GM12878 (cell line): ENCODE results near the gene GLYAT. TPM values are rescaled to one million over a fixed set of nuclear protein-coding genes. Genes with fewer than 3 reads are reported as not detected.

ENCODE experiments used
- ATAC-seq: fragments of 200-7000 bp; cut with Tn5 transposase; 3 replicates; pipeline ENCODE4 v1.9.1; 2020; ENCODE audit warnings: mild to moderate bottlenecking, moderate library complexity
- BruUV-seq: library from RNA; stranded (reverse); fragments of 400-500 nt; replicated peaks from 2 replicates; lab custom pipeline; 2021; lab: Mats Ljungman, UMichigan
- CTCF ChIA-PET: fragments of 300-600 bp; sonication (Branson Sonifier 250); formaldehyde crosslinking; extraction: SDS; loops from one replicate; lab custom pipeline; 2021; ENCODE audit warnings: inconsistent platforms; lab: Yijun Ruan, JAX
- POLR2A ChIA-PET: fragments of 350-600 bp; formaldehyde crosslinking; extraction: SDS; loops from one replicate; lab custom pipeline; 2021; ENCODE audit warnings: inconsistent platforms; lab: Charles Lee
- RAD21 ChIA-PET: fragments of 300-600 bp; sonication (Branson Sonifier 250); formaldehyde crosslinking; loops from one replicate; lab custom pipeline; 2023; ENCODE audit warnings: antibody characterized with exemption; ENCODE audit not compliant: unreplicated experiment; lab: Charles Lee
- SMC1A ChIA-PET: fragments of 300-600 bp; sonication (Branson Sonifier 250); formaldehyde crosslinking; loops from one replicate; lab custom pipeline; 2023; ENCODE audit not compliant: unreplicated experiment, uncharacterized antibody; lab: Charles Lee
- DNase-seq: peaks from one replicate; pipeline ENCODE4 v3.0.0-alpha.2; 2011; ENCODE audit warnings: low read depth, low spot score
- FAIRE-seq: peaks from 3 replicates; lab custom pipeline; 2011; peaks lifted over from hg19 to GRCh38; lab: Jason Lieb, UNC
- H2AFZ ChIP-seq: 2 replicates; pipeline ENCODE4 v1.6.0; 2011; ENCODE audit warnings: low read depth, low read length, control low read depth; ENCODE audit not compliant: control insufficient read depth
- H3K27ac ChIP-seq: 2 replicates; pipeline ENCODE4 v1.5.1; 2011; ENCODE audit warnings: control low read depth; ENCODE audit not compliant: control insufficient read depth, insufficient read depth
- H3K27me3 ChIP-seq, 2 experiments: replicated peaks in 1 of 2; 2 replicates each; pipeline versions ENCODE4 v1.6.0 to v1.6.1; 2011; ENCODE audit warnings: low read length in 1 of 2; ENCODE audit not compliant: control insufficient read depth in 2 of 2, insufficient read depth in 2 of 2
- H3K36me3 ChIP-seq, 2 experiments: 2 replicates each; pipeline ENCODE4 v1.5.1; 2011; ENCODE audit warnings: low read length in 1 of 2; ENCODE audit not compliant: control insufficient read depth in 2 of 2, insufficient read depth in 2 of 2
- H3K4me1 ChIP-seq: 2 replicates; pipeline ENCODE4 v1.6.1; 2011; ENCODE audit warnings: mild to moderate bottlenecking, low read length, moderate library complexity, mixed read lengths; ENCODE audit not compliant: control insufficient read depth, insufficient read depth
- H3K4me2 ChIP-seq: 2 replicates; pipeline ENCODE4 v1.6.0; 2011; ENCODE audit warnings: control low read depth; ENCODE audit not compliant: control insufficient read depth, insufficient read depth
- H3K4me3 ChIP-seq: fragments of 200-600 bp; sonication (generic); 2 replicates; pipeline ENCODE4 v1.5.1; 2016
- H3K79me2 ChIP-seq: 2 replicates; pipeline ENCODE4 v1.6.0; 2011; ENCODE audit warnings: low read length; ENCODE audit not compliant: control insufficient read depth, insufficient read depth
- H3K9ac ChIP-seq: 2 replicates; pipeline ENCODE4 v1.8.0; 2011; ENCODE audit warnings: low read length, control low read depth, mixed read lengths; ENCODE audit not compliant: control insufficient read depth, insufficient read depth
- H3K9me3 ChIP-seq: replicated peaks from 3 replicates; pipeline ENCODE4 v1.5.1; 2011; ENCODE audit warnings: mild to moderate bottlenecking, low read length; ENCODE audit not compliant: control insufficient read depth, insufficient read depth
- H4K20me1 ChIP-seq: 2 replicates; pipeline ENCODE4 v1.6.0; 2011; ENCODE audit not compliant: control insufficient read depth, insufficient read depth
- BMI1 ChIP-seq: fragments of 450-650 bp; IDR thresholded peaks from 2 replicates; pipeline ENCODE4 v1.6.1; 2016; ENCODE audit warnings: mild to moderate bottlenecking, moderate library complexity, borderline replicate concordance
- EP300 ChIP-seq, 2 experiments: fragments of 150-350 bp in 1 of 2; IDR thresholded peaks; 2 replicates each; pipeline ENCODE4 v1.6.1; 2011 to 2012; ENCODE audit warnings: low read depth in 2 of 2, low read length in 2 of 2, borderline replicate concordance in 1 of 2, improper control_type of control experiment in 1 of 2, inconsistent platforms in 1 of 2; ENCODE audit not compliant: control insufficient read depth in 1 of 2
- EZH2 ChIP-seq: IDR thresholded peaks from 2 replicates; pipeline ENCODE4 v1.6.1; 2012; ENCODE audit warnings: low read depth, mild to moderate bottlenecking, control low read depth, inconsistent platforms, low read length, borderline replicate concordance; ENCODE audit not compliant: control insufficient read depth
- IKZF2 ChIP-seq, 2 experiments: fragments of 450-650 bp; IDR thresholded peaks; 2 replicates each; pipeline ENCODE4 v1.6.1; 2017; ENCODE audit warnings: mild to moderate bottlenecking in 2 of 2, moderate library complexity in 2 of 2
- MTA3 ChIP-seq: IDR thresholded peaks from 2 replicates; pipeline ENCODE4 v1.6.1; 2012; ENCODE audit warnings: low read length, inconsistent platforms, borderline replicate concordance
- MYB ChIP-seq: fragments of 150-350 bp; IDR thresholded peaks from 2 replicates; pipeline ENCODE4 v1.6.1; 2014; ENCODE audit warnings: mild to moderate bottlenecking, low read depth, low read length, borderline replicate concordance
- NBN ChIP-seq: fragments of 450-650 bp; IDR thresholded peaks from 2 replicates; pipeline ENCODE4 v1.6.1; 2016
- POLR2AphosphoS5 ChIP-seq: IDR thresholded peaks from 2 replicates; pipeline ENCODE4 v1.6.1; 2011; ENCODE audit warnings: mild to moderate bottlenecking, low read length, inconsistent platforms
- SPI1 ChIP-seq: IDR thresholded peaks from 2 replicates; pipeline ENCODE4 v1.6.1; 2011; ENCODE audit warnings: low read depth, mild to moderate bottlenecking, low read length, moderate library complexity, borderline replicate concordance; ENCODE audit not compliant: insufficient read depth
- TCF7 ChIP-seq: IDR thresholded peaks from 2 replicates; pipeline ENCODE4 v1.6.1; 2014; ENCODE audit warnings: antibody characterized with exemption, borderline replicate concordance
- ZNF24 ChIP-seq: fragments of 450-650 bp; IDR thresholded peaks from 2 replicates; pipeline ENCODE4 v1.6.1; 2017; ENCODE audit warnings: antibody characterized with exemption, mild to moderate bottlenecking
- ZNF592 ChIP-seq: fragments of 450-650 bp; IDR thresholded peaks from 2 replicates; pipeline ENCODE4 v1.6.1; 2017; ENCODE audit warnings: mild to moderate bottlenecking, moderate library complexity
- WGBS: methylation state at CpG from one replicate; pipeline ENCODE4 v1.1.6; 2016; ENCODE audit warnings: low lambda C conversion rate; ENCODE audit not compliant: insufficient replicate concordance, insufficient coverage; ENCODE audit errors: missing lambda C conversion rate; 5-methylcytosine and 5-hydroxymethylcytosine counted together
- in situ Hi-C: fragments of 300-500 bp; cut with MboI; formaldehyde crosslinking; loops from 9 replicates; pipeline ENCODE4 v1.14.3; 2018; ENCODE audit warnings: mixed read lengths
- intact Hi-C: fragments of 100-400 bp; cut with micrococcal nuclease; formaldehyde crosslinking; loops from one replicate; pipeline ENCODE4 v1.14.2; 2022; ENCODE audit not compliant: unreplicated experiment
- polyA plus RNA-seq, 11 experiments: library from polyadenylated mRNA; depleted of rRNA in 4 of 11; unstranded in 6 of 11; stranded (reverse) in 5 of 11; fragments of >200 nt; fragmentation: Nextera tagmentation in 4 of 11; fragmentation: Illumina TruSeq in 1 of 11; extraction: Ambion mirVana in 4 of 11; extraction: Trizol in 1 of 11; gene quantifications; 1 replicate in 1 of 11; 2 replicates in 10 of 11; pipeline versions ENCODE4 v1.2.1 to v1.2.3, GENCODE V29; 2011 to 2016; ENCODE audit warnings: inconsistent platforms in 2 of 11, missing spikeins in 2 of 11, low read depth in 1 of 11
- total RNA-seq, 4 experiments: library from RNA; depleted of rRNA in 3 of 4; stranded (reverse); fragments of >200 nt in 3 of 4; fragmentation: Illumina TruSeq in 1 of 4; extraction: Trizol in 1 of 4; gene quantifications; 2 replicates each; pipeline versions ENCODE4 v1.2.1 to v1.2.3, GENCODE V29; 2013 to 2021
- TF ChIP-seq, protein P1 (sequence below): fragments of 450-650 bp; formaldehyde crosslinking; IDR thresholded peaks from 2 replicates; pipeline ENCODE4 v1.4.0; 2022; ENCODE audit warnings: mild to moderate bottlenecking, moderate library complexity
- TF ChIP-seq, protein P2 (sequence below): fragments of 450-650 bp; IDR thresholded peaks from 2 replicates; pipeline ENCODE4 v1.6.1; 2017; ENCODE audit warnings: borderline replicate concordance

GLYAT gene
- total and polyA plus RNA-seq, 10 of the 15 experiments (the other 5 are each of a cell fraction or from before 2014, with no cell fraction given) = 0.18 TPM; not detected in 9

- no peak overlapping the region for H3K9ac ChIP-seq
- H3K4me1 ChIP-seq = no peaks in the 10 kb centered on the region
- no peaks in the 10 kb centered on the region for H3K79me2 ChIP-seq
- ChIA-PET CTCF (interaction anchor here (1.2 kb wide), 1 partner anchor 46 kb away, joined by 3 read pairs; no protein-coding TSS in a partner anchor), SMC1A (no interaction called here), RAD21 (no interaction called here), POLR2A (interaction anchor here (0.7 kb wide), 1 partner anchor 239 kb away, joined by 3 read pairs; no protein-coding TSS in a partner anchor)
- H3K9me3 ChIP-seq = no peaks in the 10 kb centered on the region
- H2AFZ ChIP-seq = no peak overlapping the region
- H4K20me1 ChIP-seq = no peaks in the 10 kb centered on the region
- no peak overlapping the region for H3K27ac ChIP-seq
- H3K4me3 ChIP-seq = no peak overlapping the region
- intact Hi-C loops = no loop called here
- FAIRE-seq (peak; percentile 31), ATAC-seq (no peak), DNase-seq (no peak)
- H3K4me2 ChIP-seq = no peak overlapping the region
- WGBS = 0% methylated on average over 2 of the region's 2 CpGs
- BruUV-seq = no TSS peak
- H3K36me3 ChIP-seq = no peaks in the 10 kb centered on the region
- no peaks in the 10 kb centered on the region for H3K27me3 ChIP-seq
- in situ Hi-C loops = no loop called here
- TF ChIP-seq IKZF2 (IDR thresholded peaks at IDR 0.05) (no peak), EZH2 (no peak), EP300 (IDR thresholded peaks at IDR 0.05; ENCODE audit: borderline replicate concordance in 1 of 2, control insufficient read depth in 1 of 2, low read depth in 2 of 2, low read length in 2 of 2) (no peak), MYB (no peak), MTA3 (no peak), TCF7 (no peak), BMI1 (no peak), POLR2AphosphoS5 (no peak), ZNF592 (no peak), NBN (no peak), ZNF24 (no peak), SPI1 (no peak; the same call in 1 of the 2 replicates)
- TF ChIP-seq, protein P1, sequence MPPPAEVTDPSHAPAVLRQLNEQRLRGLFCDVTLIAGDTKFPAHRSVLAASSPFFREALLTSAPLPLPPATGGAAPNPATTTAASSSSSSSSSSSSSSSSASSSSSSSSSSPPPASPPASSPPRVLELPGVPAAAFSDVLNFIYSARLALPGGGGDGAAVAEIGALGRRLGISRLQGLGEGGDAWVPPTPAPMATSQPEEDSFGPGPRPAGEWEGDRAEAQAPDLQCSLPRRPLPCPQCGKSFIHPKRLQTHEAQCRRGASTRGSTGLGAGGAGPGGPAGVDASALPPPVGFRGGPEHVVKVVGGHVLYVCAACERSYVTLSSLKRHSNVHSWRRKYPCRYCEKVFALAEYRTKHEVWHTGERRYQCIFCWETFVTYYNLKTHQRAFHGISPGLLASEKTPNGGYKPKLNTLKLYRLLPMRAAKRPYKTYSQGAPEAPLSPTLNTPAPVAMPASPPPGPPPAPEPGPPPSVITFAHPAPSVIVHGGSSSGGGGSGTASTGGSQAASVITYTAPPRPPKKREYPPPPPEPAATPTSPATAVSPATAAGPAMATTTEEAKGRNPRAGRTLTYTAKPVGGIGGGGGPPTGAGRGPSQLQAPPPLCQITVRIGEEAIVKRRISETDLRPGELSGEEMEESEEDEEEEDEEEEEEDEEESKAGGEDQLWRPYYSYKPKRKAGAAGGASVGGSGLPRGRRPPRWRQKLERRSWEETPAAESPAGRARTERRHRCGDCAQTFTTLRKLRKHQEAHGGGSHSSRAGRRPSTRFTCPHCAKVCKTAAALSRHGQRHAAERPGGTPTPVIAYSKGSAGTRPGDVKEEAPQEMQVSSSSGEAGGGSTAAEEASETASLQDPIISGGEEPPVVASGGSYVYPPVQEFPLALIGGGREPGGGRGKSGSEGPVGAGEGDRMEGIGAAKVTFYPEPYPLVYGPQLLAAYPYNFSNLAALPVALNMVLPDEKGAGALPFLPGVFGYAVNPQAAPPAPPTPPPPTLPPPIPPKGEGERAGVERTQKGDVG = no peak
- TF ChIP-seq, protein P2, sequence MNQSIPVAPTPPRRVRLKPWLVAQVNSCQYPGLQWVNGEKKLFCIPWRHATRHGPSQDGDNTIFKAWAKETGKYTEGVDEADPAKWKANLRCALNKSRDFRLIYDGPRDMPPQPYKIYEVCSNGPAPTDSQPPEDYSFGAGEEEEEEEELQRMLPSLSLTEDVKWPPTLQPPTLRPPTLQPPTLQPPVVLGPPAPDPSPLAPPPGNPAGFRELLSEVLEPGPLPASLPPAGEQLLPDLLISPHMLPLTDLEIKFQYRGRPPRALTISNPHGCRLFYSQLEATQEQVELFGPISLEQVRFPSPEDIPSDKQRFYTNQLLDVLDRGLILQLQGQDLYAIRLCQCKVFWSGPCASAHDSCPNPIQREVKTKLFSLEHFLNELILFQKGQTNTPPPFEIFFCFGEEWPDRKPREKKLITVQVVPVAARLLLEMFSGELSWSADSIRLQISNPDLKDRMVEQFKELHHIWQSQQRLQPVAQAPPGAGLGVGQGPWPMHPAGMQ = no peak
Measured at GRCh38 chr11:58726737-58727414, 4.9 kb downstream of the GLYAT start.
